A549 (cell line): ENCODE data around the gene GATAD2A.

ENCODE experiments used
- CEBPB ChIP-seq, 2 experiments: fragments of >200 bp in 1 of 2; sonication (Bioruptor Twin) in 1 of 2; formaldehyde crosslinking in 1 of 2; IDR thresholded peaks; 2 replicates each; pipeline ENCODE4 v1.6.1; 2012 to 2016
- CTCF ChIP-seq: fragments of >200 bp; sonication (Bioruptor Twin); formaldehyde crosslinking; IDR thresholded peaks from 3 replicates; pipeline ENCODE4 v1.5.1; 2016
- EHMT2 ChIP-seq: fragments of 200-600 bp; sonication (generic); IDR thresholded peaks from 2 replicates; pipeline ENCODE4 v1.6.1; 2016; ENCODE audit warnings: antibody characterized with exemption, low read depth, mild to moderate bottlenecking, moderate library complexity
- ESRRA ChIP-seq: fragments of 150-350 bp; IDR thresholded peaks from 2 replicates; pipeline ENCODE4 v1.6.1; 2014; ENCODE audit warnings: mild to moderate bottlenecking, low read length, borderline replicate concordance
- MYC ChIP-seq: IDR thresholded peaks from 2 replicates; pipeline ENCODE4 v1.6.1; 2012; ENCODE audit warnings: mild to moderate bottlenecking, inconsistent platforms, low read length, improper control_type of control experiment, borderline replicate concordance
- NFE2L2 ChIP-seq: fragments of 150-350 bp; conservative IDR thresholded peaks from 2 replicates; pipeline ENCODE4 v1.6.1; 2014; ENCODE audit warnings: low read length
- POLR2A ChIP-seq: IDR thresholded peaks from 2 replicates; pipeline ENCODE4 v1.6.1; 2012; ENCODE audit warnings: mild to moderate bottlenecking, low read length
- RFX5 ChIP-seq: fragments of 450-650 bp; IDR thresholded peaks from 2 replicates; pipeline ENCODE4 v1.7.1; 2014; ENCODE audit warnings: antibody characterized with exemption, mild to moderate bottlenecking, moderate library complexity

GRCh38 chr19:19542507-19542906 is 137.0 kb downstream of the GATAD2A start:
- TF ChIP-seq EHMT2, result no peak
- no peak for TF ChIP-seq CEBPB (IDR thresholded peaks at IDR 0.05)
- no peak for TF ChIP-seq POLR2A
- no peak for TF ChIP-seq MYC
- no peak for TF ChIP-seq CTCF
- no peak for TF ChIP-seq NFE2L2
- no peak for TF ChIP-seq ESRRA
- no peak for TF ChIP-seq RFX5
